Measurements from ENCODE around the gene PPP2R5C.

The PPP2R5C gene

DNA sequence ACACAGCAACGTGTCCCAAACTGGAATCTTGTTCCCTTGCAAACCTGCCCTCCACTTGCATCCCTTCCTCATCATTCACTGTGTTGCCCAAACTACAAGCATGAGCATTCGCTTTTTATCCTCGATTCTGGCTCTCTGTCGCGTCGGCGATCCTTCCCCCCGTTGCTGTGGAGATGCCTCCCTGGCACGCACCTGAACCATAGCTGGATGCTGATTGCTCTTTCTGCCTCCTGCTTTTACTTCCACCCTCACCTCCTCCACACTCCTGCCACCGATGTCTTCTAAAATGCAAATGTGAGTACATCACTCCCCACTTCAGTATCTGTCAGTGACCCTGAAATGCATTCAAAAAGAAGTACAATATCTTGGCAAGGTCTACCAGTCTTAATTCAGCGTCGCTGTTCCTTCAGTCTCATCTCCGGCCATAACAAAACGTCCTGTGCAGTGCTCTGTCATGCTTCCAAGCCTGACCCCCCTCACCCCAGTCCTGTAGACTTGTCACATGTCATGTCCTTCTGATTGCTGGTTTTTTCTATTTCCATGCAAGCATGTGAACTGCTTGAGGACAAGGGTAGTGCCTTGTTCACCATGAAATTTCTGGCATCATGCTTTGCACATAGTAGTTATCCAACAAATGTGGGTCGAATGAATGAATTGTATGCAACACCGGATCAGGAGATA lies 2.5 kb upstream of the PPP2R5C start:
- Mint-ChIP-seq H3K9me3 (peaks cover 4% of the 10 kb centered on the region), H3K36me3 (ENCODE audit: low read depth) (peaks cover 6% of the 10 kb centered on the region), H3K27me3 (peaks cover 5% of the 10 kb centered on the region), H3K4me3 (no peak overlapping the region), H3K27ac (no peak overlapping the region), H3K4me1 (ENCODE audit: low read depth) (peaks cover 20% of the 10 kb centered on the region)

DNA sequence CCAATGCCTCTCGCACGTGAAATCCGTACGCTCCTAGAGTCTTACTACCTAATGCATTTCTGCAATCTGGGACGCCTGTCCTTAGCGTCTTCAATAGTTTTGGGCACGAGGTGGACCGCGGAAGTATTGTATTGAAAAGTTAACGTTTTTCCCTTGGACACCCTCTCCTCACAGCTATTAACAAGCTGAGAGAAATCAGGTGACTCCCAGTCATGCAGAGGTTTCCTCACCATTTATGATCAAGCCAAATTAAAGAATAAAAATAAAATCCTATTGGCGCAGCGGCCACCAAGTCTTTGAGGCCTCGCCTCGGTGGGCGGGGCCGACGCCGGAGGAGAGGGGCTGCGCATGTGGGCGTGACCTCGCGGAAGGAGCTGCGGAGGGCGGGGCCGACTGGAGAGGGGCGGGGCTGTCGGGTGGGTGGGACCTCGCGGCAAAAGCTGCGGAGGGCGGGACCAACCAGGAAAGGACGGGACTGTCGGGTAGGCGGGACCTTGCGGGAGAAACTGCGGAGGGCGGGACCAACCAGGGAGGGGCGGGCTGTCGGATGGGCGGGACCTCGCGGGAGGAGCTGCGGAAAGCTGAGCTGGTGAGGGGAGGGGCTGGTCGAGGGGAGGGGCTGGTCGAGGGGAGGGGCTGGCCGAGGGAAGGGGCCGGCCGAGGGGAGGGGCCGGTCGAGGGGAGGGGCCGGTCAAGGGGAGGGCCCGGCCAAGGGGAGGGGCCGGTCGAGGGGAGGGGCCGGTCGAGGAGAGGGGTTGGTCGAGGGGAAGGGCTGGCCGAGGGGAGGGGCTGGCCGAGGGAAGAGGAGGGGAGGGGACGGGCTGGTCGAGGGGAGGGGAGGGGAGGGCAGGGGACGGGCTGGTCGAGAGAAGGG lies 1.1 kb upstream of the PPP2R5C start:
- Mint-ChIP-seq H3K27me3 (no peaks in the 10 kb centered on the region), H3K4me3 (peak overlapping the region; percentile 39), H3K9me3 (no peaks in the 10 kb centered on the region), H3K36me3 (ENCODE audit: low read depth) (peaks cover 8% of the 10 kb centered on the region), H3K27ac (no peak overlapping the region), H3K4me1 (ENCODE audit: low read depth) (peaks cover 33% of the 10 kb centered on the region)

DNA sequence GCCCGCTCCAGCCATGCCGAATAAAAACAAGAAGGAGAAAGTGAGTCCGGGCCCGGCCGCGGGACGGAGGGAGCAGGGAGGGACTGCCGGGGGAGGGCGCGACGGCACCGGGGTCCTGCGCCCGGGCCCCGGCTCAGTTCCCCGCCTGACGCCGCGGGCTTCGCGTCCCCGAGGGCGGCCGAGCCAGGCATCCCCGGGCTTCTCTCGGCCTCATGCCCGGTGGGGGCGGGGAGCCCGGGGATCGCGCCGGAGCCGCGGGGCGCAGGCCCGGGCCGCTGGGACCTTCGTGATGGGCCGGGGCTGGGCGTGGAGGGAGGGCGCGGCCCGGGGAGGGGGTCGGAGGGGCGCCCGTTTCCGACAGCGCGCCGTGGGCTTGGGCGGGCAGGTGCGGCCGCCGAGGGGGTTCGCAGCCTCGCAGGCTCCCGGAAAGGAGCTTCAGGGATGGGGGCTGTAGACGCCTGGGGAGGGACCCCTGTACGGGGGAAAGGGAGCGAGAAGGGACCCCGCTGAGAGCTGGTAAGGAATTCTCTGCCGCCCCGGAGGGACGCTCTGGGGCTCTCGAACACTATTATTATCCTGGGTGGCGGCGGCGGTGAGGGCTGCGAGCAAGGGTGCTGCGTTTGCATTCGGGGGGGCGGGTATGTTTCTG lies 496 bp downstream of the PPP2R5C start:
- H3K4me1 Mint-ChIP-seq (ENCODE audit: low read depth): peaks cover 48% of the 10 kb centered on the region
- H3K9me3 Mint-ChIP-seq: no peaks in the 10 kb centered on the region

DNA sequence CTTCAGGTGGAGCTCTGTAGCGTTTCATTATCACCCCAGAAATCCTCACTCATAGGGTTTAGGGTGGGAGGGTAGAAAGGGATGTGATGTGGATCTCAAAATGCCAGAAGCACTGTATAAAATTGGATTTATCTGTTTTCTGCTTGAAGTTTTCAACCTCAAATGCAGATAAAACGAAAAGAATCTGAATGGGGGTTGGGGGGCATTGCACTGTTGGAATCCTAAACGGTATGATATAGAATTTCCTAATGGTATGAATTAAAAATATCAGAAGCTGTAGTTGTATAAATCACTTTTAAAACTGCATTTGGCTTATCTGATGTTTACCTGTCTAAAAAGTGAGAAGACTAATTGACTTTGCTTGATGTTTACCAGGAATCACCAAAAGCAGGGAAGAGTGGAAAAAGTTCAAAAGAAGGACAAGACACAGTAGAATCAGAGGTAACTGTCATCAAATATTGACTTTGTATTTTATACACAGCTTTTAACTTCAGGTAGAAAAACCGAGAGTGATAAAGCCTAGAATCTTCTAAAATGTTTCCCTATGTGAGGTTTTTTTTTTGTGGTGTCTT lies 1.1 kb downstream of the PPP2R5C start:
- Mint-ChIP-seq H3K4me3 (peak overlapping the region; percentile 85), H3K4me1 (ENCODE audit: low read depth) (peaks cover 50% of the 10 kb centered on the region), H3K27me3 (no peaks in the 10 kb centered on the region), H3K27ac (peak overlapping the region; percentile 60), H3K9me3 (no peaks in the 10 kb centered on the region), H3K36me3 (ENCODE audit: low read depth) (peaks cover 22% of the 10 kb centered on the region)

More for the DNA sequence above, 496 bp downstream of the PPP2R5C start:
- peak overlapping the region; percentile 37 for H3K27ac Mint-ChIP-seq
- H3K4me3 Mint-ChIP-seq: peak overlapping the region; percentile 85
- H3K36me3 Mint-ChIP-seq (ENCODE audit: low read depth): peaks cover 20% of the 10 kb centered on the region
- H3K27me3 Mint-ChIP-seq: no peaks in the 10 kb centered on the region

DNA sequence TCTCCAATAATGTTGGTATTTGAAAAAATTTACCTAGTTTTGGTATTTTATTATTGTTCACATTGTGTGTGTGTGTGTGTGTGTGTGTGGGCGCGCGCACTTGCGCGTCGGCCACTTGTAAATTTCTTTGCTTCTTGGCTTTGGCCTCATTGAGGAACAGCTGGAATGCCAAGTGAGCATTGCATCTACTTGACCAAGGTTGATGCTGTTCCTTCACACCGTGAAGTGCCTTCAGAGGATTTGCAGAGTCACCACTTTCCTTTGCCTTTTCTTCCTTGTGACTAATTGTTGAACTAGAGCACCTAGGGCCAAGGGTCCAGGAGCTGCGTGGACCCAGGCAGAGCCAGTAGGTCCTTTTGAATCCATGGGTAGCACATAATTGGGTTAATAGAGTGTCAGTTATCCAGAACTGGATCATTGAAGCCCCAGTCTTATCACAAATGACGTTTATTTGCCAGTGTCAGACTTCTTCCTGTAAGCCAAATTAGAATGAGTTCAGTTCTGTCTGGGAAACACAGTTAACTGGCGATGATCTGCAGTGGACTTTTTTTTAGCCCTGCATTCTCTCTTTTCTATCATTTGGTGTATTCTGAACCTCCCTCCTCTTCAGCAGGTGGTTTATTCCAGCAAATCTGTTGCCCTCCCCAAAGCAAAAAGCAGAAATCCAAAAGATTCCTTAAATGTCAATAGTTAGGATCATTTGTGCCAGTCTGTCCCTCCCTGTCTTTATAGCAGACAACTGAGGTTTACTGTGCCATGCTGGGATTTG lies 2.6 kb downstream of the PPP2R5C start:
- H3K36me3 Mint-ChIP-seq (ENCODE audit: low read depth): peaks cover 22% of the 10 kb centered on the region
- no peaks in the 10 kb centered on the region for H3K9me3 Mint-ChIP-seq
- peak overlapping the region; percentile 30 for H3K4me3 Mint-ChIP-seq
- peak overlapping the region; percentile 58 for H3K27ac Mint-ChIP-seq
- H3K27me3 Mint-ChIP-seq: no peaks in the 10 kb centered on the region
- H3K4me1 Mint-ChIP-seq (ENCODE audit: low read depth): peaks cover 50% of the 10 kb centered on the region

- Mint-ChIP-seq H3K4me1 (ENCODE audit: low read depth) (peaks cover 42% of the 10 kb centered on the region), H3K4me3 (no peak overlapping the region), H3K9me3 (no peaks in the 10 kb centered on the region), H3K27ac (no peak overlapping the region), H3K27me3 (no peaks in the 10 kb centered on the region), H3K36me3 (ENCODE audit: low read depth) (peaks cover 22% of the 10 kb centered on the region)
Measured at GRCh38 chr14:101767618-101768362, 6.3 kb downstream of the PPP2R5C start.

GRCh38 chr14:101770183-101770582 lies 8.7 kb downstream of the PPP2R5C start:
- Mint-ChIP-seq H3K36me3 (ENCODE audit: low read depth) (peaks cover 14% of the 10 kb centered on the region), H3K4me1 (ENCODE audit: low read depth) (peaks cover 35% of the 10 kb centered on the region), H3K27me3 (no peaks in the 10 kb centered on the region), H3K4me3 (no peak overlapping the region), H3K27ac (no peak overlapping the region), H3K9me3 (no peaks in the 10 kb centered on the region)

GRCh38 chr14:101772770-101773169 lies 11.3 kb downstream of the PPP2R5C start:
- peaks cover 30% of the 10 kb centered on the region for H3K4me1 Mint-ChIP-seq (ENCODE audit: low read depth)
- no peak overlapping the region for H3K27ac Mint-ChIP-seq
- peaks cover 3% of the 10 kb centered on the region for H3K36me3 Mint-ChIP-seq (ENCODE audit: low read depth)
- no peak overlapping the region for H3K4me3 Mint-ChIP-seq
- H3K27me3 Mint-ChIP-seq: no peaks in the 10 kb centered on the region
- H3K9me3 Mint-ChIP-seq: no peaks in the 10 kb centered on the region

- peaks cover 30% of the 10 kb centered on the region for H3K4me1 Mint-ChIP-seq (ENCODE audit: low read depth)
- peaks cover 3% of the 10 kb centered on the region for H3K36me3 Mint-ChIP-seq (ENCODE audit: low read depth)
- no peak overlapping the region for H3K27ac Mint-ChIP-seq
- H3K27me3 Mint-ChIP-seq: no peaks in the 10 kb centered on the region
- no peak overlapping the region for H3K4me3 Mint-ChIP-seq
- no peaks in the 10 kb centered on the region for H3K9me3 Mint-ChIP-seq
Measured at GRCh38 chr14:101773378-101773777, 11.9 kb downstream of the PPP2R5C start.

DNA sequence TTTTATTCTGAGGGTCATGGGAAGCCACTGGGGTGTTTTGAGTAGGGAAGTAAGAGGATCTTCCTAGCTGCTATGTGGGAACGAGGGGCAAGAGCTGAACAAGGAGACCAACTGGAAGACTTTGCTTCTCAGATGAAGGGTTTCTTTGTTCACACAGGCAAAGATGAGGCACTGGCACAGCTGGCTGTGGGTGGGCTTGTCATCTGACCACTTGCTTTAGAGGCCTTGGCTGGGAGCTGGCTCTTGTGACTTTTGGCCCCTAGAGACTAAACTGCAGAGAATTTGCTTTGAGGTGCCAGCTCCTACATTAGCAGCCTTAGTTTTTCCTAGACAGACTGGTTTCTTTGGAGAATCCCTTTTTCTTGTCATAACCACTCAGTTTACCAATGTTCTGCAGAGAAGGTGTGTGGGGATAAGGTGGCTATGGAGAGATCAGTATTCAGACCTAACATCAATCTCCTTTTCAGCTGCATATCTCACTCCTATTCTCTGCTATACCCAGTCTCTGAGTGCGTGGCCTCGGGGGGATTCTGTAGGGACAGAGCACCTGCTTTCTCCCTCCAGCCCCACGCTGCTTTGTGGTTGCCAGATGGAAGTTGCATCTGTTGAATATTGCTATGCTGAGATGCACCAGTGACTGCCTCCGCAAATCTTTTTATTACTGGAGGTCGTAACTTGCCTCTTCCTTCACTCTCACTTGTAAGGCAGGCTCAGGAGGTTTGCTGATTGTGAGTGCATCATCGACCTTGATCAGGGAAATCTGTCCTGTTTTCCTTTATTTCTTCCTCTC lies 12.7 kb downstream of the PPP2R5C start:
- Mint-ChIP-seq H3K27me3 (peaks cover 2% of the 10 kb centered on the region), H3K36me3 (ENCODE audit: low read depth) (peaks cover 3% of the 10 kb centered on the region), H3K9me3 (no peaks in the 10 kb centered on the region), H3K27ac (no peak overlapping the region), H3K4me3 (no peak overlapping the region), H3K4me1 (ENCODE audit: low read depth) (peaks cover 33% of the 10 kb centered on the region)

- H3K27me3 Mint-ChIP-seq: peaks cover 3% of the 10 kb centered on the region
- peaks cover 36% of the 10 kb centered on the region for H3K4me1 Mint-ChIP-seq (ENCODE audit: low read depth)
- no peak overlapping the region for H3K4me3 Mint-ChIP-seq
- peaks cover 3% of the 10 kb centered on the region for H3K36me3 Mint-ChIP-seq (ENCODE audit: low read depth)
- H3K9me3 Mint-ChIP-seq: no peaks in the 10 kb centered on the region
- H3K27ac Mint-ChIP-seq: no peak overlapping the region
Measured at GRCh38 chr14:101774814-101775213, 13.3 kb downstream of the PPP2R5C start.

DNA sequence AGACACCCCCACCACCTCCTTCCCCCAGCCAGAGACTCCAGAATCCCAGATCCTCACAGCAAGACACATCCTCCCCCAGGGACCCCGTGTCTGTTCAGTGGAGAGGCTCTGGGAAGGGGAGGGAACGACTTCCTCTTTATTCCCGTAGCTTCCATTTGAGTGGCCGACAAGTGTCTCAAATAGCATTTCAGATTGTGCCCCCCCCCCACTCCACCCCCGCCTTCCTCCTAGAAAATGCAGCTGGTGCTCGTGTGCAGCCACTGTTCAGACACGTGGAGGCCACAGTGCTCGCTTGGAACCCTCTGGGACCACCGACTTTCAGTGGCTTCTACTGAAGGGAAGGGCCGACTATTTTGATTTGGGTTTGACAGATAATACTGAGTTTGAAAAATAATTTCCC lies 14.3 kb downstream of the PPP2R5C start:
- Mint-ChIP-seq H3K36me3 (ENCODE audit: low read depth) (peaks cover 3% of the 10 kb centered on the region), H3K4me1 (ENCODE audit: low read depth) (peaks cover 43% of the 10 kb centered on the region), H3K4me3 (no peak overlapping the region), H3K27me3 (peaks cover 8% of the 10 kb centered on the region), H3K9me3 (no peaks in the 10 kb centered on the region), H3K27ac (no peak overlapping the region)

DNA sequence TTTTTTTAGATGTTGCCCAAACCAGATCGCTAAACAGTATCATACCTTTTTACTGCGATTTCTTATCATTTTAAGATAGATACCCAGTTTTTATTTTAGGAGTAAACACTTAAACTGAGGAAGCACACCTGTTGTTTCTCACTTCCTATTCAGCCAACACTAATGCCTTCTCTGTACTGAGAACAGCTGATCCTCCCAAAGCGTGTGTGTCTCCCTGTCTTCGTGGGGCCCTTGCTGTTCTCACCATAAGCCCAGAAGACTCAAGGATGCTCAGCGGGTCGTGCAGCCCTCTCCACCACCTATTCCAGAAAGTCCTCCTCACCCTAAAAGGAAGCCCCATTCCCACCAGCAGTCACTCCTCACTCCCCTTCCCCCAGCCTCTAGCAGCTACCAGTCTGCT lies 14.8 kb downstream of the PPP2R5C start:
- peaks cover 39% of the 10 kb centered on the region for H3K4me1 Mint-ChIP-seq (ENCODE audit: low read depth)
- H3K27ac Mint-ChIP-seq: no peak overlapping the region
- no peaks in the 10 kb centered on the region for H3K9me3 Mint-ChIP-seq
- H3K4me3 Mint-ChIP-seq: no peak overlapping the region
- peaks cover 8% of the 10 kb centered on the region for H3K27me3 Mint-ChIP-seq
- H3K36me3 Mint-ChIP-seq (ENCODE audit: low read depth): peaks cover 3% of the 10 kb centered on the region
